Thyroid gland (tissue), 4 donors: ENCODE results near the gene KCNIP4. TPM values are rescaled to one million over a fixed set of nuclear protein-coding genes. Genes with fewer than 3 reads are reported as not detected.

ENCODE experiments used
- DNase-seq, 2 donors: peaks; one replicate each; pipeline ENCODE4 v3.0.0-alpha.2; 2019
- H3K27ac ChIP-seq, 3 donors: fragments of 200-600 bp; sonication (generic); 1 replicate in 2 of 3; 2 replicates in 1 of 3; pipeline ENCODE4 v1.5.1; 2016 to 2019; ENCODE audit warnings: mild to moderate bottlenecking in 1 of 3, moderate library complexity in 1 of 3
- H3K27me3 ChIP-seq: fragments of 200-600 bp; sonication (generic); one replicate; pipeline ENCODE4 v1.5.1; 2019
- H3K36me3 ChIP-seq, 2 donors: fragments of 200-600 bp; sonication (generic); one replicate each; pipeline ENCODE4 v1.5.1; 2016 to 2019
- H3K4me1 ChIP-seq, 2 donors: fragments of 200-600 bp; sonication (generic); one replicate each; pipeline ENCODE4 v1.5.1; 2017 to 2019
- H3K4me3 ChIP-seq, 3 donors: fragments of 200-600 bp; sonication (generic); replicated peaks in 1 of 3; 1 replicate in 2 of 3; 2 replicates in 1 of 3; pipeline ENCODE4 v1.5.1; 2016; ENCODE audit warnings: mild to moderate bottlenecking in 1 of 3
- H3K9me3 ChIP-seq: fragments of 200-600 bp; sonication (generic); one replicate; pipeline ENCODE4 v1.5.1; 2017
- CTCF ChIP-seq, 6 experiments: fragments of 200-600 bp in 3 of 6; fragments of 450-650 bp in 3 of 6; sonication (generic) in 3 of 6; IDR thresholded peaks; one replicate each; pipeline ENCODE4 v1.5.1; 2016 to 2019; ENCODE audit warnings: antibody characterized with exemption in 6 of 6, mild to moderate bottlenecking in 2 of 6, inconsistent platforms in 1 of 6, moderate library complexity in 1 of 6
- POLR2A ChIP-seq, 2 donors: fragments of 450-650 bp; IDR thresholded peaks; one replicate each; pipeline ENCODE4 v1.6.1; 2017; ENCODE audit warnings: antibody characterized with exemption in 2 of 2, mild to moderate bottlenecking in 2 of 2, moderate library complexity in 1 of 2
- WGBS, 2 donors: methylation state at CpG; one replicate each; pipeline ENCODE4 v1.1.5; 2017; 5-methylcytosine and 5-hydroxymethylcytosine counted together
- intact Hi-C: fragments of 100-400 bp; cut with DNase I; formaldehyde crosslinking; loops from one replicate; pipeline ENCODE4 v1.15.1; 2023
- total RNA-seq, 4 donors: library from RNA; depleted of rRNA; stranded (reverse); fragments of >200 nt; gene quantifications; one replicate each; pipeline ENCODE4 v1.2.3, GENCODE V29; 2016

Gene KCNIP4
- total RNA-seq, 4 donors from 2014 or later, result 2.0 to 6.6 (median 4.4) TPM

GRCh38 chr4:20840648-20841190, 1107.9 kb downstream of the KCNIP4 start:
- no peak overlapping the region for H3K27ac ChIP-seq
- 68 to 90% methylated on average over 5 of the region's 5 CpGs for WGBS, 2 donors
- no peaks in the 10 kb centered on the region for H3K4me1 ChIP-seq
- no peak overlapping the region for H3K4me3 ChIP-seq
- H3K9me3 ChIP-seq, result no peaks in the 10 kb centered on the region
- TF ChIP-seq CTCF (IDR thresholded peaks at IDR 0.05), result no peak
- no peak for TF ChIP-seq POLR2A (IDR thresholded peaks at IDR 0.05)
- DNase-seq, result no peak
- intact Hi-C loops, result no loop called here
- no peaks in the 10 kb centered on the region for H3K36me3 ChIP-seq
- no peaks in the 10 kb centered on the region for H3K27me3 ChIP-seq

GRCh38 chr4:20839957-20840356, 1108.6 kb downstream of the KCNIP4 start:
- intact Hi-C loops, result no loop called here
- no peaks in the 10 kb centered on the region for H3K4me1 ChIP-seq
- H3K9me3 ChIP-seq, result no peaks in the 10 kb centered on the region
- DNase-seq, result no peak
- no peaks in the 10 kb centered on the region for H3K27me3 ChIP-seq
- no peak overlapping the region for H3K27ac ChIP-seq
- 26 to 37% methylated on average over 1 of the region's 1 CpG for WGBS, 2 donors
- H3K36me3 ChIP-seq, result no peaks in the 10 kb centered on the region
- H3K4me3 ChIP-seq, result no peak overlapping the region
- no peak for TF ChIP-seq POLR2A (IDR thresholded peaks at IDR 0.05)
- no peak for TF ChIP-seq CTCF (IDR thresholded peaks at IDR 0.05)

- 94 to 97% methylated on average over 1 of the region's 1 CpG for WGBS, 2 donors
- H3K4me1 ChIP-seq, result no peaks in the 10 kb centered on the region
- H3K9me3 ChIP-seq, result no peaks in the 10 kb centered on the region
- no peak overlapping the region for H3K27ac ChIP-seq
- no peak for TF ChIP-seq CTCF (IDR thresholded peaks at IDR 0.05)
- TF ChIP-seq POLR2A (IDR thresholded peaks at IDR 0.05), result no peak
- H3K27me3 ChIP-seq, result no peaks in the 10 kb centered on the region
- H3K4me3 ChIP-seq, result no peak overlapping the region
- intact Hi-C loops, result no loop called here
- H3K36me3 ChIP-seq, result no peaks in the 10 kb centered on the region
- DNase-seq, result no peak
Measured at GRCh38 chr4:20838476-20838875, 1110.1 kb downstream of the KCNIP4 start.

- WGBS, 2 donors, result 86 to 89% methylated on average over 3 of the region's 3 CpGs
- H3K9me3 ChIP-seq, result no peaks in the 10 kb centered on the region
- H3K4me1 ChIP-seq, result no peaks in the 10 kb centered on the region
- H3K36me3 ChIP-seq, result no peaks in the 10 kb centered on the region
- H3K27me3 ChIP-seq, result no peaks in the 10 kb centered on the region
- no peak overlapping the region for H3K4me3 ChIP-seq
- DNase-seq, result no peak
- no peak overlapping the region for H3K27ac ChIP-seq
- intact Hi-C loops, result no loop called here
- TF ChIP-seq POLR2A (IDR thresholded peaks at IDR 0.05) (no peak), CTCF (IDR thresholded peaks at IDR 0.05) (no peak)
Measured at GRCh38 chr4:20832826-20833225, 1115.7 kb downstream of the KCNIP4 start.

- Histone ChIP-seq H3K27me3 (no peaks in the 10 kb centered on the region), H3K9me3 (no peaks in the 10 kb centered on the region), H3K4me1 (no peaks in the 10 kb centered on the region), H3K36me3 (no peaks in the 10 kb centered on the region), H3K4me3 (no peak overlapping the region), H3K27ac (no peak overlapping the region)
- DNase-seq, result no peak
- intact Hi-C loops, result no loop called here
- 85 to 86% methylated on average over 1 of the region's 1 CpG for WGBS, 2 donors
- TF ChIP-seq CTCF (IDR thresholded peaks at IDR 0.05) (no peak), POLR2A (IDR thresholded peaks at IDR 0.05) (no peak)
Measured at GRCh38 chr4:20831746-20832145, 1116.8 kb downstream of the KCNIP4 start.
